Inflammatory macrophage (primary cell): ENCODE measurements around the gene DUT.

Experiments used
- DNase-seq, 2 donors: peaks; one replicate each; pipeline ENCODE4 v3.0.0-alpha.2; 2020 to 2022

The DUT gene

DNA sequence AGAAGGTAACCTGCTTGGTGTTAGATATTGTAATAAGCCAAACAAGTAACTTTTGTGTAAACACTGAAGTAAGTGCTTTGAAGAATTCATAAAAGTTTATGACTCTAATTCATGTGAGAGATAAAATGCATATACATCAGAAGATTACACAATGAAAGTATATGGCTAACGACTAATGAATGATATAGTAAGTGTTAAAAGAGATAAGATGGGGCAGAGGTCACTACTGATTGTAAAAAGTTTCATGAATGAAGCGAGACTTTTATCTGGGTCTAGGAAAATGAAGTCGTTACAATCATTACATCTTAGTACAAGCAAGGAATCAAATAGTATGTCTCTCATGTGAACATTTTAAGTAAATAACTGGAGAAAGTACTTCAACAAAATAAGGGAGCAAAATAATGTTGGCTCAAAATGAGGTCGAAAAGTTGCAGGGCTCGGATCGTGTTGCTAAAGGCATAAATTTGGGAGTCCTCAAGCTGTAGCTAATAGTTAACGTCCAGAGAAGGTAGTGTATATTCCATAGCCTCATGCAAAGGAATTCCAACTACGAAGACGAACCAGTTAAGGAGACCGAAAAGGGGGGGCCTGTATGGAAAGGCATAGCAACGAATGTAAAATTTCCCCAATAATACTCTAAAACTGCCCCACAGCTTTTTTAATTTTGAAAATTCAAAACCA, 984 bp upstream of the DUT start:
- DNase-seq = no peak

DNA sequence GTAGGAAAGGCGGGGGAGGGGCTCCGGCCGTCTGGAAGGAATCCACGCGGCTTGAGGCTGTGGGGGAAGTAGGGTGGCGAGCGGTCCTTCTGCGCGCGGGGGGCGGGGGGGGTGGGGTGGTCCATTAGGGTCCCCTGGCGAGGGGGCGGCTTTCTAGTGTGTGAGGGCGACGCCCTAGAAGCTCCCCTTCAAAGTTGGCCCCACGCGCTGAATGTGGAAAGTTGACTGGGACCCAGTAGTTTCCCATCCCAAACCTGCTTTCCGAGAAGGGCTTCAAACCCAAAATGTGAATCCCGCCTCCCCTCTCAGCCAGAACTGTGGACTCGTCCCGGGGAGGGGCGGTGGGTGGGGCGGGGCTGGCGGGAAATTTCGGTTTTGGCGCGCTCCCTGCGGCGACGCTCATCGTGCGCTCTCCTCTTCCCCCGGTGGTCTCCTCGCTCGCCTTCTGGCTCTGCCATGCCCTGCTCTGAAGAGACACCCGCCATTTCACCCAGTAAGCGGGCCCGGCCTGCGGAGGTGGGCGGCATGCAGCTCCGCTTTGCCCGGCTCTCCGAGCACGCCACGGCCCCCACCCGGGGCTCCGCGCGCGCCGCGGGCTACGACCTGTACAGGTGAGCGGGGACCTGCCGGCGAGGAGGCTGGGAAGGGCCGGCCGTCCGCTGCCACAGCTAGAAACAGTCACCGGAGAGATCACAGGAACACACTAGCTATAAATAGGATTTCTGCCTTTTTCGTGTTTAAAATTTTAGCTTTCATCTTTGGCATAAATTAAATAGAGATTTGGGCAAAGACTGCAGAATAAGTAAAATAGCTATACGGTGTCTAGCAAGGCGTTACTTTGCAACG, 790 bp downstream of the DUT start:
- peak; percentile 49 to 54 for DNase-seq

DNA sequence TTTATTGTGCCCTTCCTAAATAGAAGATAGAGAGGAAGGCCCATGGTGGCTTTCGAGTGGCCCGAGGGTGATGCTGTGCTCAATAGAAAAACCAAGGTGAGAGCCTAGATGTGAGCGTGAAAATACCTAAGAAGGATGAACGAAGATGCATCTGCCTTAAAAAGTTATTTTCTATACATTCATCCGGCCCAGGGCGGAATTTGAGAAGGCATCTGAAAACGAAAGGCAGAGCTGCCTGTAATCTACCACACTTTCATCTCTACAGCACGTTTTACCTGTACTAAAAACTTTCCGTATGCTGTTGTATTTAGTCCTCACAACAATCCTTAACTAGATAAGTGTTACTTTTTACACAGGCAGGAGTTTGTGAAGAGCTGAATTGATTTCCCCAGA, 1.4 kb downstream of the DUT start:
- DNase-seq = no peak

GRCh38 chr15:48333540-48333939, 2.3 kb downstream of the DUT start:
- no peak for DNase-seq

DNA sequence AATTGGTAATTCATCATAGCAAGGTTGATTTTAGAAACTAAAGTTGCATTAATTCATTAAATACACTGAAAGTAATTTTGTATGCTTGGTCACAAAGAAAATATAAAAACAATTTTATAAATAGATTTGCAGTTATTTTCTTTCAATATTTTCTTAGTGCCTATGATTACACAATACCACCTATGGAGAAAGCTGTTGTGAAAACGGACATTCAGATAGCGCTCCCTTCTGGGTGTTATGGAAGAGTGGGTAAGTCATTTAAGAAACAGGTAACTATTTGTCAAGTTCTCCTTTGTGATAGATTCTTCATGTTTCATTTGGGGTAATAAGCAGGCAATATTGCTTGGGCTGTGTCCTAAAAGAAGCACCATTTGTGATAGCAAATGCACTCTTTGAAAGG, 3.0 kb downstream of the DUT start:
- no peak for DNase-seq

GRCh38 chr15:48336940-48337339, 5.7 kb downstream of the DUT start:
- DNase-seq = no peak

DNA sequence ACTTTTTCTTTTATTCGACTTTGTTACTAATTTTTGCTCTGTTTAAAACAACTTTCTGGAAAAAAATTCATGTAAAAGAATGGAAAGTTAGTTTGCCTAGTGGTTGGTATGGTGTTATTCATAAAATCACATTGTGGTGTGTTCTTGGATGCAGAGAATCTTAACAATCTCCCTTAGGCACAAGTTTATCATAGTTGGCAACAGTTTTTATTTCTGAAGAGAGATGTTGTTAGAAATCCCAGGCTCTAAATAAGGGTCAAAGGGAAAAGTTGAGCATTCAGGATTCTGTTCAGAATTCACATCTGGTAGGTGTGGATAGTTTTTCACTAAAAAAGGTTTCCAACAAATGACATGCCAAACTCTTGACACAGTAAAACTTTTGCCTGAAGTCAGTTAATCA, 6.4 kb downstream of the DUT start:
- DNase-seq = no peak

DNA sequence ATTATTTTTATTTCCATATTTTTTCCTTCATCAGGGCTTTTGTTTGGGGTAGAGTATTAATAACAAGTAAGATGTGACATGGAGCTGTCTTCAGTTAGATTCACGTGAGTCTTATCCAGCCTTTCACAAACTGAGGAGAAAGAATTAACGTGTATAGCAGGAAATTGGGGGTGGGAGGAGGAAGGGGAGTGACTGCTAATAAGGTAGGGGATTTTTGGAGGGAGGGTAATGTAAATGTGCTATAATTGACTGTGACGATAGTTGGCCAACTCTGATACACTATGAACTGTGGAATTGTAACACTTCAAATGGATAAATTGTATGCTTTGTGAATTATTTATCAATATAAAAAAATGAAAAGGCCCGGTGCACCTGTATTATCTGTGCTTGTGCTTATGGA, 8.9 kb downstream of the DUT start:
- DNase-seq = no peak

DNA sequence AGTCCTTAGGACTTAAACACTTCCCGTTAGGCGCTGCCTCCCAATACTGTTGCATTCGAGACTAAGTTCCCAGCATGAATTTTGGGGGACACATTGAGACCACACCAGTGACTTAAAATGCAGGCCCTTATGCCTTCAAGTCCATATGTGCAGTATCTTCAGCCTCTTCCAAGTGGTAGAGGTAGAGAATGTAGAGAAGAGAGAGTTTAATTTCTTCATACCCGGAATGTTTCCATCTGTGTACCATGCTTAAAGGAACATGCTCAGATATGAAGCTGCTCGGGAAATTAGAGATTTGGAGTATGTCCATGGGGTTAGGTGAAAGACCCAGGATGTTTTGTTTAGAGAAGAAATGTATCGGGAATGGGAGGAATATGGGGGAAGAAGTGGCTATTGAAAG, 12.6 kb downstream of the DUT start:
- DNase-seq = no peak

- DNase-seq = no peak
Observed at GRCh38 chr15:48345516-48345915, 14.3 kb downstream of the DUT start.

- DNase-seq = peak; percentile 57 to 62
Observed at GRCh38 chr15:48352474-48353072, 21.3 kb downstream of the DUT start.

GRCh38 chr15:48354694-48355303, 23.6 kb downstream of the DUT start:
- DNase-seq = peak in 1 of 2 donors; percentile 18

- DNase-seq = peak in 1 of 2 donors; percentile 15
Observed at GRCh38 chr15:48355377-48355776, 24.1 kb downstream of the DUT start.

DNA sequence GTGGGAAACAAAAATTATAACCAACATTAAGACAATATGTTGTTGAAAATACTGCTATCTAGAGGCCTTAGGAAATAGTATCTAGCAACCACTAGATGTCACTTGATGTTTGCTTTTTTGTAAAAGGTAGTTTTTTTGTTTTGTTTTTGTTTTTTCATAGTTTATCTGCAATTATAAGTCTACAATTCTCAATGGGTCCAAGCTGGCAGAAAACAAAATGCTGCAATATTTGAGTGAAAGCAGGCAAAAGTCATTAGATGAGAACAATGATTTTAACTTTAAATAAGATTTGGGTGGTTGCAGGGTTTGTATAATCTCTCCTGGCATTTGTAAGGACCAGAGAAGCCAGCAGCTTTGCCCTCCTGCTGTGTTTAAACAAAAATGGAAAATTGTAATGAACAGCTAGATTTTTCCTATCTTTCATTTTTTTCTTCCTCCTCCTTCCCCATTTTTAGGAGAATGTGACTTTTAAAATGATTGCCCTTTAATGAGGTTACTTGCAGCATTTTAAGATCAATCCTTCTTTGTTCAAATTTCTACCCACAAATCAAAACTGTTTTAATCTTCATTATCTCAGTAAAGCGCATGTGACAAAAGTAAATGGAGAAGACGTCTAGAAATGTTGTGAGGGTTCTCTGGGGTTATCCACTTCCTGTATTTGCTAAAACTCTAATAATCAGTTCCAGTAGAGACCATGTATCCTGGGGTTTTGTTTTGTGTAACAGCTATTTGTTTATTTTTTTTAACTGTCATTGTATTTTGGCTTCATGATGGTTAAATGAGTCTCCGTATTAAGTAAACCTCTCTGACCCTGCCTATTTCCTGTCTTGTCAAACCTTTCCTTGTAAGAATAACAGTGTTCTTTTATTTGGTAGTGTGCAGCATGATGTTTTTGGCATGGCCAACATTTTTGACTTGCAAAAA, 27.3 kb downstream of the DUT start:
- DNase-seq = peak; percentile 12 to 37

DNA sequence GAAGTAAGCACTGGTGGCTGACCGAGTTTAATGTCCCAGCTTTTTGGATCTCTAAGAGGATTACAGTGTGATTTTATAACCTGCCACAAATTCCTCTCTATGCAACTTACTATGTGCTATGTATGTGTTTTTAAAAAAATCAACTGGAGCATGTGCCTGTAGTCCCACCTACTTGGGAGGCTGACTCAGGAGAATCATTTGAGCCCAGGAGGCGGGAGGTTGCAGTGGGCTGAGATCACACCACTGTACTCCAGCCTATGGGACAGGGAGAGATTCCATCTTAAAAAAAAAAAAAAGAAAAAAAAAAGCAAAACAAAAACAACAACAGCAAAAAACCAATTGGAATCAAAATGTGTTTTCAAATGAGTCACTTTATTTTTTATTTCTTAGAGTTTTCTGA, 29.6 kb downstream of the DUT start:
- DNase-seq = peak; percentile 22 to 44

- no peak for DNase-seq
Observed at GRCh38 chr15:48361685-48362084, 30.5 kb downstream of the DUT start.

- DNase-seq = no peak
Observed at GRCh38 chr15:48363474-48363873, 32.2 kb downstream of the DUT start.

GRCh38 chr15:48365575-48365974, 34.3 kb downstream of the DUT start:
- no peak for DNase-seq

- no peak for DNase-seq
Observed at GRCh38 chr15:48366584-48367312, 35.5 kb downstream of the DUT start.

DNA sequence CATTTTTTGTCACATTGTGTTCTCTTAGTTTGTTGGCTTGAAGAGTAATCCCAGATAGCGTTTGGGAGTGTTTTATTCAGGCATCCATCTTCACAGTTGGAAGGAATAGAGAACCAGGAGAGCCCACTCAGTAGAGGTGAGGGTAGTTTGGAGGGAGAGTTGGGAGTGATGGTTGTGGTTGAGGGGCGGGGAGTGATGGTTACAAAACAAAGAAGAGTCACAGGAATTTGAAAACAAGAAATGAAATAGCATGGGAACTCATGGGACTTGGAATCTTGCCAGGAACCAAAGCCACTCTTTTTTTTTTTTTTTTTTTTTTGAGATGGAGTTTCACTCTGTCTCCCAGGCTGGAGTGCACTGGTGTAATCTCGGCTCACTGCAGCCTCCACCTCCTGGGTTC, 36.3 kb downstream of the DUT start:
- peak in 1 of 2 donors; percentile 7 for DNase-seq

GRCh38 chr15:48370460-48370859, 39.2 kb downstream of the DUT start:
- DNase-seq = no peak

- no peak for DNase-seq
Observed at GRCh38 chr15:48371550-48371949, 40.3 kb downstream of the DUT start.
